ENCODE measurements around the gene SPTY2D1.
"Not testable (repeated sequence)": the region's sequence is repeated elsewhere in the genome, so short reads cannot be mapped to it uniquely, and the experiment has no call there.

DNA sequence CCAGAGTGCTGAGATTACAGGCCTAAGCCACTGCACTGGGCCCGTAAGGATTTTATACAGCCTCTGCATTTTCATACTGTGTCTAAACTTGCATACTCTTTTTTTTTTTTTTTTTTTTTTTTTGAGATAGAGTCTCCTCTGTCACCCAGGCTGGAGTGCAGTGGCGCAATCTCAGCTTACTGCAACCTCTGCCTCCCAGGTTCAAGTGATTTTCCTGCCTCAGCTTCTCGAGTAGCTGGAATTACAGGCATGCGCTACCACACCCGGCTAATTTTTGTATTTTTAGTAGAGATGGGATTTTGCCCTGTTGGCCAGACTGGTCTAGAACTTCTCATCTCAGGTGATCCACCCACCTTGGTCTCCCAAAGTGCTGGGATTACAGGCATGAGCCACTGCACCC lies 40.1 kb downstream of the SPTY2D1 start:
- TF ChIP-seq RFX5 (IDR thresholded peaks at IDR 0.05; ENCODE audit: low read length); POLR2AphosphoS5 (IDR thresholded peaks at IDR 0.05; ENCODE audit: low read depth, low read length); YY1 (IDR thresholded peaks at IDR 0.05; ENCODE audit: low read depth); FOXM1 (IDR thresholded peaks at IDR 0.05; ENCODE audit: low read depth); MXI1 (IDR thresholded peaks at IDR 0.05; ENCODE audit: low read depth, low read length); EZH2phosphoT487 (IDR thresholded peaks at IDR 0.05; ENCODE audit: borderline replicate concordance, low read depth); EP300 (IDR thresholded peaks at IDR 0.05; ENCODE audit: borderline replicate concordance in 1 of 2, low read depth in 1 of 2, low read length in 1 of 2); FOXJ3 (CRISPR knock-in tag; IDR thresholded peaks at IDR 0.05): not testable (repeated sequence)
- TF ChIP-seq, protein P1, sequence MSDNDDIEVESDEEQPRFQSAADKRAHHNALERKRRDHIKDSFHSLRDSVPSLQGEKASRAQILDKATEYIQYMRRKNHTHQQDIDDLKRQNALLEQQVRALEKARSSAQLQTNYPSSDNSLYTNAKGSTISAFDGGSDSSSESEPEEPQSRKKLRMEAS (IDR thresholded peaks at IDR 0.05; ENCODE audit: low read depth) = not testable (repeated sequence)
- TF ChIP-seq, protein P2, sequence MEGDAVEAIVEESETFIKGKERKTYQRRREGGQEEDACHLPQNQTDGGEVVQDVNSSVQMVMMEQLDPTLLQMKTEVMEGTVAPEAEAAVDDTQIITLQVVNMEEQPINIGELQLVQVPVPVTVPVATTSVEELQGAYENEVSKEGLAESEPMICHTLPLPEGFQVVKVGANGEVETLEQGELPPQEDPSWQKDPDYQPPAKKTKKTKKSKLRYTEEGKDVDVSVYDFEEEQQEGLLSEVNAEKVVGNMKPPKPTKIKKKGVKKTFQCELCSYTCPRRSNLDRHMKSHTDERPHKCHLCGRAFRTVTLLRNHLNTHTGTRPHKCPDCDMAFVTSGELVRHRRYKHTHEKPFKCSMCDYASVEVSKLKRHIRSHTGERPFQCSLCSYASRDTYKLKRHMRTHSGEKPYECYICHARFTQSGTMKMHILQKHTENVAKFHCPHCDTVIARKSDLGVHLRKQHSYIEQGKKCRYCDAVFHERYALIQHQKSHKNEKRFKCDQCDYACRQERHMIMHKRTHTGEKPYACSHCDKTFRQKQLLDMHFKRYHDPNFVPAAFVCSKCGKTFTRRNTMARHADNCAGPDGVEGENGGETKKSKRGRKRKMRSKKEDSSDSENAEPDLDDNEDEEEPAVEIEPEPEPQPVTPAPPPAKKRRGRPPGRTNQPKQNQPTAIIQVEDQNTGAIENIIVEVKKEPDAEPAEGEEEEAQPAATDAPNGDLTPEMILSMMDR (IDR thresholded peaks at IDR 0.05) = not testable (repeated sequence)

Measured in SK-N-SH (cell line).